GM21360 (cell line): Measurements from ENCODE around the gene SAMD8.
"Not testable (repeated sequence)": the region's sequence is repeated elsewhere in the genome, so short reads cannot be mapped to it uniquely, and the experiment has no call there.

Experiments used
- ATAC-seq: cut with Tn5 transposase; IDR thresholded peaks from one replicate; pipeline ENCODE4 v1.9.1; 2021; ENCODE audit warnings: mild to moderate bottlenecking, moderate library complexity; ENCODE audit not compliant: unreplicated experiment

SAMD8 gene

GRCh38 chr10:75191821-75192568 lies 80.5 kb downstream of the SAMD8 start:
- ATAC-seq, result no peak

GRCh38 chr10:75194625-75195024 lies 83.2 kb downstream of the SAMD8 start:
- ATAC-seq, result not testable (repeated sequence)

DNA sequence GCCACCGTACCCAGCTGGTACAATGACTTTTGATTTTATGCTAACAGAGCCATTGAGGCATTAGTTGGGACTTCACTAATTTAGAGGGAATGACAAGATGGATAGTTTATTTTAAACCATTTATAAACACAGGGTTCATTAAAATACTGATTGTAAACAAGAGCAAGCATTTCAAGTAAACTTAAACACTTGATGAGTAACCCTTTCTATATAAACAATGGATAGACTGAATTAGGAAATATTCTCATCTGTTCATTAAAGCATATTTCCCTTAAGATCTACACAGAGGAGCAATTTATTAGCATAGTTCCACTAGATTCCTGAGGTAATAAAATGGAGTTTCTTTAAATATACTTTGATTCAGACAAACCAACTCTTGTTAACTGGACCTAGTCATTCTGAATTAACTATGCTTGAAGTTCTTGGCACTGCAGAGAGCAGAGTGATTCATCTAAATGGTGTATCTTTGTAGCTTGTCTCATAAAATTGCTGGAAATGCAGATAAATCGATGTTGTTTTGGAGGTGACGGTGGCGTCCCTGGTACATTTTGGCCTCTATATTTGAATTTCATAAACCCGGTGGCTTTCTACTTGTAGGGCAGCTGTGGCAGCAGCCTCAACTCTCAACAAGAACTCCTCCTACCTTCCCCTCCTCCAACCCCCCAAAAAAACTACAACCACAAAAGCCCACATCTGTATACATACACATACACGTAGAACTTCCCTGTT lies 83.7 kb downstream of the SAMD8 start:
- ATAC-seq, result no peak

GRCh38 chr10:75197066-75197465 lies 85.6 kb downstream of the SAMD8 start:
- no peak for ATAC-seq

- ATAC-seq, result no peak
Observed at GRCh38 chr10:75197906-75198305, 86.5 kb downstream of the SAMD8 start.

DNA sequence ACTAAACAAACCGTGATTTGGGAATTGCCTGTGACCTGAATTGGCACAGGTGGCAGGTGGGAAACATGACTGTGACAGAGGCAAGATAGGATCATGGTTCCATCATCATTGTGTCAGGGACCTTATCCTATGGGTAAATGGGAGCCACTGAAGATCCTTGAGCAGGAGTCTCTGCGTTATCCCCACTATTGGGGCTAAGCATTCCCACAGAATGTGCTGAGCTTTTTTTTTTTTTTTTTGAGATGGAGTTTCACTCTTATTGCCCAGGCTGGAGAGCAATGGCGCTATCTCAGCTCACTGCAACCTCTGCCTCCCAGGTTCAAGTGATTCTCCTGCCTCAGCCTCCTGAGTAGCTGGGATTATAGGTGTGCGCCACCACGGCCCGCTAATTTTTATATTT lies 88.5 kb downstream of the SAMD8 start:
- not testable (repeated sequence) for ATAC-seq

GRCh38 chr10:75201793-75202307 lies 90.4 kb downstream of the SAMD8 start:
- no peak for ATAC-seq

DNA sequence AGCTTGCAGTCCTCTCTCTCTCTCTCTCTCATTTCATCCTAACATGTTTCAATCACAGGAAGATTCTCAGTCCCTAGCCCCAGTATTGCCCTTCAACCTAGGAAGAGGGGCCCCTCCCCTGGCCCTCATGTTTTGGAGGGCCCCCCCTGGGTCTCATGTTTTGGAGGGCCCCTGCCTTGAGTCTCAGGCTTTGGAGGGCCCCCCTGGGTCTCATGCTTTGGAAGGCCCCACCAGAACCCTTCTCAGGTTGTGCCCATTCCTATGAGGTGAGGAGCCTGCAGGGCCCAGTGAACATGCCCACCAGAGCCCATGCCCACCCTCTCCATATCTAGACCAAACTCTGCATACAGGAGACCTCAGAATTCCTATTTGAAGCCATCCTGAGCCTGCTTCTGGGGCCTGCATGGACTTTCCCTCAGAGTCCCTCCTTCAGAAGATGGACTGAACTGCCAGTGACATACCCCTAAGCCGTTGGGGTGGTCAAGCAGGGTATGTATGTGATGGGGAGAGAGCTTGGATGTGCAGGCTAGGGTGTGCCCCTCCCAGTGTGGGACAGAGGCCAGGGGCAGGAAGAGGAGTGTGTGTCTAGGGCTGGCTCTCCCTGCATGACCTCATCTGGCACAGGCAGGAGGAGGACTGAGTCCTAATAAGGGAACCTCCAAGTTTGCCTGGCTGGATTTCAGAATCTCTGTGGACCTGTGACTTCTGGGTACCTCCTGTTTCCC lies 91.0 kb downstream of the SAMD8 start:
- ATAC-seq, result no peak

- ATAC-seq, result not testable (repeated sequence)
Observed at GRCh38 chr10:75203046-75203620, 91.7 kb downstream of the SAMD8 start.

GRCh38 chr10:75203724-75204123 lies 92.3 kb downstream of the SAMD8 start:
- no peak for ATAC-seq

DNA sequence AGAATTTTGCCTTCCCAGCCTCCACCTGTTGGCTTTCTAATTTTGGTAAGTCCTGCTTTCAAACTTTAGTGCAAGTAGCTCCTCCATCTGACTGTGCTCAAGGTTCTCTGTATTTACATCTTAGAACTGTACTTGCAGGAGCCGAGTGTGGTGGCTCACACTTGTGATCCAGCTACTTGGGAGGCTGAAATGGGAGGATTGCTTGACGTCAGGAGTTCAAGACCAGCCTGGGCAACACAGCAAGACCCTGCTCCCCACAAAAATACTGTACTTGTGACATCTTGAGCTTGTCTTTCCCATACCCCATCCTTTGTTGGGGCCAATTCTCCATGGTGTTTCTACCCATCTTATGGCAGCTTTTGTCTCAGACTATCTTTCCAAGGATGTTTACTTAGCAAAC lies 94.5 kb downstream of the SAMD8 start:
- no peak for ATAC-seq

DNA sequence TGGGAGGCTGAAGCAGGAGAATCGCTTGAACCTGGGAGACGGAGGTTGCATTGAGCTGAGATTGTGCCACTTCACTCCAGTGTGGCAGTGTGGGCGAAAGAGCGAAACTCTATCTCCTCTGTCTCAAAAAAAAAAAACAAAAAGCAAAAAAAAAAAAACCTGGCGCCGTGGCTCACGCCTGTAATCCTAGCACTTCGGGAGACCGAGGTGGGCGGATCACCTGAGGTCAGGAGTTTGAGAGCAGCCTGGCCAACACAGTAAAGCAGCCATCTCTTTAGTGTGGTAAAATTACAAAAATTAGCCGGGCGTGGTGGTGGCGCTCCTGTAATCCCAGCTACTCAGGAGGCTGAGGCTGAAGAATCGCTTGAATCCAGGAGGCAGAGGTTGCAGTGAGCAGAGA lies 95.2 kb downstream of the SAMD8 start:
- not testable (repeated sequence) for ATAC-seq

DNA sequence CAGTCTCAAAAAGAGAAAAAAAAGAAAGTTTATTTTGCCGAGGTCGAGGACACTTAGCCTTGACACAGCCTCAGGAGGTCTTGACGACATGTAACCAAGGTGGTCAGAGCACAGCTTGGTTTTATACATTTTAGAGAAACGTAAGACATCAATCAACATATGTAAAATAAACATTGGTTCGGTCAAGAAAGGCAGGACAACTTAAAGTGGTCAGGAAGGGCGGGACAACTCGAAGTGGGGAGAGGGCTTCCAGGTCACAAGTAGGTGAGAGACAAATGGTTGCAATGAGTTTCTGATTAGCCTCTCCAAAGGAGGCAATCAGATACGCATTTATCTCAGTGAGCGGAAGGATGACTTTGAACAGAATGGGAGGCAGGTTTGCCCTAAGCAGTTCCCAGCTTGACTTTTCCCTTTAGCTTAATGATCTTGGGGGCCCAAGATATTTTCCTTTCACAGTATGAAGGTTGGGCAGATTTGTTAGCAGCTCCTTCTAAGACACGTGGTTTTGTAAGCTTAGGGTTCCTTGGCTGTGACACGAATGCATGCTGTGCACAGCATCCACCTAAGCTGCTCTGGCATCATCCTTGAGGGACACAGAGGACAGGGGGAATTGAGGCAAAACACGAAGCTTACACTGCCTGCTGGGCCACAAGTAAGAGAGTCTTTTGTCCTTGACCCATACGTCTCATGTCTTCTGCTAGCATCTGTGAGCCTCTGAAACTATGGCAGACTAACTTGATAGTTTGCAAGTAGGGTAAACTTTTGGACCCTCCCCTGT lies 95.8 kb downstream of the SAMD8 start:
- ATAC-seq, result no peak

- ATAC-seq, result no peak
Observed at GRCh38 chr10:75207857-75208144, 96.3 kb downstream of the SAMD8 start.

DNA sequence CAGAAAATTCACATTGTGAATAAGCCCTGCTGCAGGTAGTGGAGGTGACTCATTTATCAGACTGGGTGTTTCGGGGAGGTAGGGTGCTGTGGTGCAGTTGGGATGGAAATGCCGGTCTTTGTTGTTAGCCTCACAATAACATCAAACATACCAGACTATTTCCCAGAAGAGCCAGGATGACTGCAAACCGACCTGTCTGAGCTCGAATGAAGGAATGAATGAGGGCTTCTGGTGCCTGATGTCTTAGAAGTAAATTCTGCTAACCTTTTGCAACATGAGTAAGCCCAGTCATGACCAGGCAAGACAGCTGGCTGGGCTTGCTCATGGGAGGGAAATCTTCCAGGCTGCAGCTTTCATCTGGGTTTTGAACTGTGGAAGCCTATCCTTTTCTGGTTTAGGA lies 96.7 kb downstream of the SAMD8 start:
- ATAC-seq, result no peak

DNA sequence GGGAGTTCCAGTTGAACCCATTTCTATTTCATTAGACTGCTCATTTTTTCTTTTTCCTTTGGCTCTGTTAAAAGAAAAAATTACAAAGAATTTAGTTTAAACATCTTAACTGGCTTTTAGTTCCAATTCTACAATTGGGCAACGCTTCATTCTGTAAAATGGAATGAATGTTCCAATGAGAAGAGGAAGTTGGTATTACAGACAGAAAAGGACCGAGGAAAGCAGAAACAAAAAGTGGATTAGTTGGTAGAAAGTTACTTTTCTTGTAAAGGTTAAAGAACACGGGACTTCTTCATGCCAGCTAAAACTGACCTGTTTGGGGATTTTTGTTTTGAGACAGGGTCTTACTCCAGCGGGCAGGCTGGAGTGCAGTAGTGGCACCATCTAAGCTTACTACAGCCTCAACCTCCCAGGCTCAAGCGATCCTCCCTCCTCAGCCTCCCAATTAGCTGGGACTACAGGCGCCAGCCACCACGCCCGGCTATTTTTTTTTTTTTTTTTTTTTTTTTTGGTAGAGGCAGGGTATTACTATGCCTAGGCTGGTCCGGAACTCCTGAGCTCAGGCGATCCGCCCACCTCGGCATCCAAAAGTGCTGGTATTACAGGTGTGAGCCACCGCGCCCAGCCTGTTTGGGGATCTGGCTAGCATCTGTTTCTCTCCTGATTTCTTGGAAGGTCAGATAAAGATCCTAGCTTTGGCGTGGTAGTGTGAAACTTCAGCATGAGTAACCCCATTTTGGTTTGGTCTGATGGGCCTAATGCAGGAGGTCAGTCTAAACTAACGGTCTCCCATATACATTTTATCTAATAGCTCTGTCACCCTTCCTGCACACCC lies 97.8 kb downstream of the SAMD8 start:
- ATAC-seq, result no peak

- ATAC-seq, result peak; percentile 47
Observed at GRCh38 chr10:75209921-75210281, 98.4 kb downstream of the SAMD8 start.

- ATAC-seq, result peak; percentile 85
Observed at GRCh38 chr10:75210282-75211006, 99.0 kb downstream of the SAMD8 start, which contains the start of gene VDAC2. Gene VDAC2 (plus strand): TSS chr10:75210796. CDS start chr10:75211159, 363 bp downstream.
